Activated T-cell treated with anti-CD3 and anti-CD28 coated beads, Interleukin-2, amount 50 U/mL, for 72 hours (primary cell): ENCODE data around the gene GIMAP2. TPM values are rescaled to one million over a fixed set of nuclear protein-coding genes. Genes with fewer than 3 reads are reported as not detected.
"Not testable (repeated sequence)": the region's sequence is repeated elsewhere in the genome, so short reads cannot be mapped to it uniquely, and the experiment has no call there.

Experiments used
- ATAC-seq, 2 donors: fragments of 150-1000 bp; cut with Tn5 transposase; replicated peaks in 1 of 2; 2 replicates each; pipeline ENCODE4 v1.10.0; 2021; ENCODE audit warnings: moderate library complexity in 2 of 2, mild to moderate bottlenecking in 1 of 2
- DNase-seq, 2 donors: peaks; one replicate each; pipeline ENCODE4 v3.0.0; 2021 to 2022; ENCODE audit warnings: mixed read lengths in 1 of 2
- H3K27ac Mint-ChIP-seq: one replicate; pipeline ENCODE4 v1.8.0; 2022; ENCODE audit warnings: mild to moderate bottlenecking, moderate library complexity, mixed read lengths
- H3K27me3 Mint-ChIP-seq: one replicate; pipeline ENCODE4 v1.8.0; 2022; ENCODE audit warnings: low read depth, mixed read lengths
- H3K36me3 Mint-ChIP-seq, 2 donors: one replicate each; pipeline ENCODE4 v1.8.0; 2022; ENCODE audit warnings: mixed read lengths in 2 of 2, mild to moderate bottlenecking in 1 of 2; ENCODE audit not compliant: insufficient read depth in 2 of 2
- H3K4me1 Mint-ChIP-seq: one replicate; pipeline ENCODE4 v1.8.0; 2022; ENCODE audit warnings: low read depth, mixed read lengths
- H3K4me3 Mint-ChIP-seq, 2 donors: one replicate each; pipeline ENCODE4 v1.8.0; 2022; ENCODE audit warnings: mild to moderate bottlenecking in 2 of 2, mixed read lengths in 2 of 2, moderate library complexity in 2 of 2
- H3K9me3 Mint-ChIP-seq, 2 donors: one replicate each; pipeline ENCODE4 v1.8.0; 2022; ENCODE audit warnings: mixed read lengths in 2 of 2
- total RNA-seq, 2 donors: library from RNA; stranded (reverse); gene quantifications; one replicate each; pipeline ENCODE4 v1.2.3, GENCODE V29; 2022

GIMAP2 gene
- total RNA-seq, 2 donors from 2014 or later, result 47.8 to 59.4 TPM

DNA sequence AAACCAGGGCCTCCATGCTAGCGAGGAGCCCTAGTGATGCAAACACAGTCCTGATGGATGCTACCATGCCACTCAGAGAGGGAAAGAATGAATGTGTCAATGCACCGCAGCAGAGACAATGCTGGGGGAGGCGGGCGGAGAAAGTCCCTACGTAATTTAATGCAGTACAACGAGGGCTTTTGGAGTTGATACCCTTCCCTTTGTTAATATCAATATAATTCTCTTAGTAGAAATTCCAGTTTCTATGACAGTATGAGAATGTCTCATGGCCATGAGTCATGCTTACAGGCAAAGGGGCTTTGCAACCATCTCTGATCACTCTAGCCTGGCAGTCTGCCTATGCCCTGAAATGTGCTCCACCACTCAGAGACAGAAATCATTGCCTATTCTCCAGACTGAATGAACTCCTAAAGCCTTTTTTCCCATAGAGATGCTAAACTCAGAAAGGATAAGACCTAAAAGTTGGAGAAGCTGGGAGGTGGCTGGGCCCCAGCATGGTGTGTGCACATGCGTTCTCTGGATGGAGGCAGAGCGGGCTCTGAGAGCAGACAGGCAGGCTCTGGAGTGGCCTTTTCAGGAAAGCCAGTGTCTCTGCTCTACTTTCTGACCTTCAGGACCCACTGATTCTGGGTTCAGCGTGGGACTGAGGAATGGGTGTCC lies 20.3 kb upstream of the GIMAP2 start:
- H3K27me3 Mint-ChIP-seq, result no peaks in the 10 kb centered on the region
- peak; percentile 63 to 66 for DNase-seq

GRCh38 chr7:150665896-150666295 lies 19.6 kb upstream of the GIMAP2 start:
- H3K27ac Mint-ChIP-seq, result peak overlapping the region; percentile 96

More for the DNA sequence above, 20.3 kb upstream of the GIMAP2 start:
- H3K36me3 Mint-ChIP-seq, result peaks cover 9 to 15% of the 10 kb centered on the region in 2 donors
- H3K4me1 Mint-ChIP-seq, result peaks cover 91% of the 10 kb centered on the region
- peaks cover 4 to 5% of the 10 kb centered on the region in 2 donors for H3K9me3 Mint-ChIP-seq
- H3K27ac Mint-ChIP-seq, result peak overlapping the region; percentile 96
- peak overlapping the region; percentile 66 to 69 for H3K4me3 Mint-ChIP-seq
- peak; percentile 54 to 62 for ATAC-seq

GRCh38 chr7:150666412-150666811 lies 19.1 kb upstream of the GIMAP2 start:
- Mint-ChIP-seq H3K4me3 (peak overlapping the region; percentile 66 to 69), H3K9me3 (peaks cover 4 to 5% of the 10 kb centered on the region in 2 donors), H3K4me1 (peaks cover 94% of the 10 kb centered on the region), H3K36me3 (peaks cover 9 to 15% of the 10 kb centered on the region in 2 donors), H3K27ac (peak overlapping the region; percentile 96), H3K27me3 (no peaks in the 10 kb centered on the region)
- DNase-seq, result no peak
- no peak for ATAC-seq

More at GRCh38 chr7:150665896-150666295, 19.6 kb upstream of the GIMAP2 start:
- peak; percentile 18 to 37 for ATAC-seq
- no peaks in the 10 kb centered on the region for H3K27me3 Mint-ChIP-seq
- peaks cover 9 to 15% of the 10 kb centered on the region in 2 donors for H3K36me3 Mint-ChIP-seq
- H3K4me3 Mint-ChIP-seq, result peak overlapping the region; percentile 66 to 69
- H3K4me1 Mint-ChIP-seq, result peaks cover 94% of the 10 kb centered on the region
- peak in 1 of 2 donors; percentile 35 for DNase-seq
- peaks cover 4 to 5% of the 10 kb centered on the region in 2 donors for H3K9me3 Mint-ChIP-seq

GRCh38 chr7:150668472-150668911 lies 17.0 kb upstream of the GIMAP2 start:
- ATAC-seq (peak; percentile 74 to 84), DNase-seq (peak; percentile 69 to 78)
- Mint-ChIP-seq H3K4me3 (peak overlapping the region; percentile 64 to 71), H3K4me1 (peaks cover 87% of the 10 kb centered on the region), H3K27me3 (no peaks in the 10 kb centered on the region), H3K27ac (peak overlapping the region; percentile 76), H3K36me3 (peaks cover 10 to 27% of the 10 kb centered on the region in 2 donors), H3K9me3 (peaks cover 5% of the 10 kb centered on the region in 2 donors)

- H3K9me3 Mint-ChIP-seq, result peaks cover 5% of the 10 kb centered on the region in 2 donors
- peaks cover 12 to 24% of the 10 kb centered on the region in 2 donors for H3K36me3 Mint-ChIP-seq
- H3K4me3 Mint-ChIP-seq, result peak overlapping the region in 1 of 2 donors; percentile 71
- ATAC-seq (no peak), DNase-seq (no peak)
- peak overlapping the region; percentile 76 for H3K27ac Mint-ChIP-seq
- peaks cover 82% of the 10 kb centered on the region for H3K4me1 Mint-ChIP-seq
- H3K27me3 Mint-ChIP-seq, result no peaks in the 10 kb centered on the region
Observed at GRCh38 chr7:150668977-150669376, 16.5 kb upstream of the GIMAP2 start.

GRCh38 chr7:150671798-150672585 lies 13.5 kb upstream of the GIMAP2 start:
- not testable (repeated sequence) for DNase-seq, ATAC-seq, H3K27ac Mint-ChIP-seq, H3K4me3 Mint-ChIP-seq, H3K27me3 Mint-ChIP-seq, H3K9me3 Mint-ChIP-seq
- H3K36me3 Mint-ChIP-seq, result peaks cover 16 to 25% of the 10 kb centered on the region in 2 donors
- peaks cover 73% of the 10 kb centered on the region for H3K4me1 Mint-ChIP-seq

GRCh38 chr7:150675714-150676113 lies 9.8 kb upstream of the GIMAP2 start:
- H3K9me3 Mint-ChIP-seq, result peaks cover 2 to 4% of the 10 kb centered on the region in 2 donors
- peak overlapping the region in 1 of 2 donors; percentile 46 for H3K4me3 Mint-ChIP-seq
- H3K4me1 Mint-ChIP-seq, result peaks cover 73% of the 10 kb centered on the region
- peaks cover 20 to 37% of the 10 kb centered on the region in 2 donors for H3K36me3 Mint-ChIP-seq
- H3K27me3 Mint-ChIP-seq, result no peaks in the 10 kb centered on the region
- DNase-seq (no peak), ATAC-seq (no peak)
- peak overlapping the region; percentile 55 for H3K27ac Mint-ChIP-seq

GRCh38 chr7:150676276-150676675 lies 9.2 kb upstream of the GIMAP2 start:
- H3K9me3 Mint-ChIP-seq, H3K27me3 Mint-ChIP-seq, ATAC-seq, DNase-seq: not testable (repeated sequence)
- Mint-ChIP-seq H3K27ac (peak overlapping the region; percentile 98), H3K4me1 (peaks cover 73% of the 10 kb centered on the region), H3K4me3 (peak overlapping the region; percentile 72 to 97), H3K36me3 (peaks cover 20 to 42% of the 10 kb centered on the region in 2 donors)

GRCh38 chr7:150676854-150677253 lies 8.7 kb upstream of the GIMAP2 start:
- not testable (repeated sequence) for DNase-seq, H3K27me3 Mint-ChIP-seq, H3K9me3 Mint-ChIP-seq
- Mint-ChIP-seq H3K27ac (peak overlapping the region; percentile 98), H3K4me3 (peak overlapping the region; percentile 72 to 97), H3K36me3 (peaks cover 22 to 46% of the 10 kb centered on the region in 2 donors), H3K4me1 (peaks cover 74% of the 10 kb centered on the region)
- peak; percentile 32 to 55 for ATAC-seq

GRCh38 chr7:150678601-150679000 lies 6.9 kb upstream of the GIMAP2 start:
- H3K27ac Mint-ChIP-seq, result peak overlapping the region; percentile 92
- DNase-seq, result peak; percentile 59 to 60
- not testable (repeated sequence) for H3K27me3 Mint-ChIP-seq, H3K9me3 Mint-ChIP-seq, ATAC-seq
- peaks cover 76% of the 10 kb centered on the region for H3K4me1 Mint-ChIP-seq
- H3K4me3 Mint-ChIP-seq, result peak overlapping the region; percentile 83 to 95
- H3K36me3 Mint-ChIP-seq, result peaks cover 24 to 47% of the 10 kb centered on the region in 2 donors

DNA sequence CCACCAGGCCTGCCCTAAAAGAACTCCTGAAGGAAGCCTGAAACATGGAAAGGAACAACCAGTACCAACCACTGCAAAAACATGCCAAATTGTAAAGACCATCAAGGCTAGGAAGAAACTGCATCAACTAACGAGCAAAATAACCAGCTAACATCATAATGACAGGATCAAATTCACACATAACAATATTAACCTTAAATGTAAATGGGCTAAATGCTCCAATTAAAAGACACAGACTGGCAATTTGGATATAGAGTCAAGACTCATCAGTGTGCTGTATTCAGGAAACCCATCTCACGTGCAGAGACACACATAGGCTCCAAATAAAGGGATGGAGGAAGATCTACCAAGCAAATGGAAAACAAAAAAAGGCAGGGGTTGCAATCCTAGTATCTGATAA lies 5.1 kb upstream of the GIMAP2 start:
- DNase-seq, H3K27me3 Mint-ChIP-seq, ATAC-seq, H3K9me3 Mint-ChIP-seq: not testable (repeated sequence)
- Mint-ChIP-seq H3K4me3 (peak overlapping the region in 1 of 2 donors; percentile 33), H3K4me1 (peaks cover 88% of the 10 kb centered on the region), H3K36me3 (peaks cover 19 to 42% of the 10 kb centered on the region in 2 donors), H3K27ac (peak overlapping the region; percentile 36)

DNA sequence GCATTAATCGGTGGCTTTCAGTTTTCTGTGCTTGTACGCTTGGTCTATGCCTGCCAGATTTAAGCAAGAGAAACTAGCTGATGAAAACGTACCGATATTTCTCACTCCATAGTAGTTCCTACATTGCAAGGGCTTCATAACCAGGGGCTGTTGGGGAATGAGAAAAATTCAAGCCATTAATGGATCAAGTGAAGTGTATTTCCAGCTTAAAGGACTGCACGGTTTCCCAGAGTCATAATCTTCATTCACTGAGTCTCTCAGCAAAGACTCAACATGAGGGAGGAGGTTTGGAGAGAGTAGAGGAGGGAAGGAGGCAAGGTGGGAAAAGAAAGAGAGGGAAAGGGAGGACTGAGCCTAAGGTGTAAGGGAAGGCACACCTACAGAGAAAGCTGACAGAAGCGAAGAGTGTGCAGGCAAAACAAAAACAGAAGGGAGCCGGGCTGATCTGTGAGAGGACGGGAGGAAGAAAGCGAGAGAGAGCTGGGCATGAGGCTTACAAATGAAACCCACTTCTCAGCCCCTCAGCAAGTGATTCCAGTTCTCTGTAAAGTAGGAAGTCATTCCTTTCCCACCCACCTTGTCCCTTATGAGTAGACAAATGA lies 625 bp downstream of the GIMAP2 start:
- peak in 1 of 2 donors; percentile 39 for DNase-seq
- peaks cover 49 to 69% of the 10 kb centered on the region in 2 donors for H3K36me3 Mint-ChIP-seq
- peak; percentile 30 to 57 for ATAC-seq
- H3K4me1 Mint-ChIP-seq, result peaks cover 74% of the 10 kb centered on the region
- H3K4me3 Mint-ChIP-seq, result peak overlapping the region; percentile 94 to 96
- peaks cover 16% of the 10 kb centered on the region in 2 donors for H3K9me3 Mint-ChIP-seq
- no peaks in the 10 kb centered on the region for H3K27me3 Mint-ChIP-seq
- H3K27ac Mint-ChIP-seq, result peak overlapping the region; percentile 89
